ENCODE data around the gene SP4.

Gene SP4

DNA sequence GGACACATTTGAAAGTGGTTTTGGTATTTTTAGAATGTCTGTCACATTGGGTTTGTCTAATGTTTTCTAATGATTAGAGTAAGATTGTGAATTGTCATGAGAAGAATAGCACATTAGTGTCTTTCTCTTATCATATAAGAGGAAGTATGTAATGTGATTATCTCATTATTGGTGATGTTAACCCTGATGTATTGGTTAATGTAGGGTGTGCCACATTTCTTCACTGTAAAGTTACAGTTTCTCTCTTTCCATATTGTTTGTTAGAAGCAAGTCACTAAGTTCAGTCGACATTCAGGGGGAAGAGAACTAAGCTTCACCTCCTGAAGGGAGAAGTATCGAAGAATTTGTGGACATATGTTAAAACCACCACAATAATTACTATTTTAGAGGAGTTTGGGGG, 58.6 kb downstream of the SP4 start:
- TF ChIP-seq CTCF (IDR thresholded peaks at IDR 0.05; ENCODE audit: borderline replicate concordance, insufficient read depth, low read depth, low read length): no peak
- H3K4me3 ChIP-seq (ENCODE audit: low read depth, low read length): no peak overlapping the region

GRCh38 chr7:21495731-21496130, 67.8 kb downstream of the SP4 start:
- no peak overlapping the region for H3K4me3 ChIP-seq (ENCODE audit: low read depth, low read length)
- no peak for TF ChIP-seq CTCF (IDR thresholded peaks at IDR 0.05; ENCODE audit: borderline replicate concordance, insufficient read depth, low read depth, low read length)

- H3K4me3 ChIP-seq (ENCODE audit: low read depth, low read length): no peak overlapping the region
- no peak for TF ChIP-seq CTCF (IDR thresholded peaks at IDR 0.05; ENCODE audit: borderline replicate concordance, insufficient read depth, low read depth, low read length)
Observed at GRCh38 chr7:21497072-21497471, 69.2 kb downstream of the SP4 start.

GRCh38 chr7:21500117-21500832, 72.4 kb downstream of the SP4 start:
- TF ChIP-seq CTCF (IDR thresholded peaks at IDR 0.05; ENCODE audit: borderline replicate concordance, insufficient read depth, low read depth, low read length): no peak
- no peak overlapping the region for H3K4me3 ChIP-seq (ENCODE audit: low read depth, low read length)

DNA sequence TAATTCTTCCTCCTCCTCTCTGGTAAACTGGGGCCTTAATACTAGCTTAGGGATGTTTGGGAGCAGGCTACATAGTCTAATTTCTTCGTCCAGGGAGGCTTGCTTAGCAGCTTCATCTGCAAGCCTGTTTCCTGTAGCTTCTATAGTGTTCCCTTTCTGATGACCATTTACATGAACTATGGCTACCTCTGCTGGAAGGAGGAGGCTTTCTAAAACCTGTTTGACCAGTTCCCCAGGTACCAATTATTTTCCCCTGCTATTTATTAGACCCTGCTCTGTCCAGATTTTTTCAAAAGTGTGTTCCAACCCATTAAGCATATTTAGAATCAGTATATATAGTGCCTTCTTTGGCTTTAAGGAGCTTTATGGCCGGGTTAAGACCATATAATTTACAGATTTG, 76.1 kb downstream of the SP4 start:
- H3K4me3 ChIP-seq (ENCODE audit: low read depth, low read length): no peak overlapping the region
- TF ChIP-seq CTCF (IDR thresholded peaks at IDR 0.05; ENCODE audit: borderline replicate concordance, insufficient read depth, low read depth, low read length): no peak

GRCh38 chr7:21507627-21508343, 79.9 kb downstream of the SP4 start:
- no peak overlapping the region for H3K4me3 ChIP-seq (ENCODE audit: low read depth, low read length)
- TF ChIP-seq CTCF (IDR thresholded peaks at IDR 0.05; ENCODE audit: borderline replicate concordance, insufficient read depth, low read depth, low read length): peak; percentile 65

DNA sequence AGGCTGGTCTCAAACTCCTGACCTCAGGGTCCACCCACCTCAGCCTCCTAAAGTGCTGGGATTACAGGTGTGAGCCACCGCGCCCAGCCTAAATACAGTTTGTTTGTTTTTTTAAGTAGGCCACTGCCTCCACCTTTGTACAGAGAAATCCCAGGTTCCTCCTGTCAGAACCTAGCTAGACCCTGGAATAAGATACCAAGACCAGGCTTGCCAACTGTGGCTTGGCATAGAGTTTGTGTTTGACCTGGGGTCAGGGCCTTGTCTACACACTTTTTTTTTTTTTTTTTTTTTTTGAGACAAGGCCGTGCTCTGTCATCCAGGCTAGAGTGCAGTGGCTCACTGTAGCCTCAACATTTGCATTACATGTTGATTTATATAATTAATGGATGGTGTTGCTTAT, 80.7 kb downstream of the SP4 start:
- no peak overlapping the region for H3K4me3 ChIP-seq (ENCODE audit: low read depth, low read length)
- TF ChIP-seq CTCF (IDR thresholded peaks at IDR 0.05; ENCODE audit: borderline replicate concordance, insufficient read depth, low read depth, low read length): no peak

Measured in GM12875 (cell line).